GM20000 (cell line): Measurements from ENCODE around the gene CDC45.

Source experiments
- DNase-seq: peaks from one replicate; pipeline ENCODE4 v3.0.0; 2012; ENCODE audit warnings: low spot score
- TF ChIP-seq, protein P1 (sequence below): IDR thresholded peaks from 2 replicates; pipeline ENCODE4 v1.5.1; 2012; ENCODE audit warnings: mild to moderate bottlenecking, control low read depth; ENCODE audit errors: extremely low read depth, missing control alignments

CDC45 gene

DNA sequence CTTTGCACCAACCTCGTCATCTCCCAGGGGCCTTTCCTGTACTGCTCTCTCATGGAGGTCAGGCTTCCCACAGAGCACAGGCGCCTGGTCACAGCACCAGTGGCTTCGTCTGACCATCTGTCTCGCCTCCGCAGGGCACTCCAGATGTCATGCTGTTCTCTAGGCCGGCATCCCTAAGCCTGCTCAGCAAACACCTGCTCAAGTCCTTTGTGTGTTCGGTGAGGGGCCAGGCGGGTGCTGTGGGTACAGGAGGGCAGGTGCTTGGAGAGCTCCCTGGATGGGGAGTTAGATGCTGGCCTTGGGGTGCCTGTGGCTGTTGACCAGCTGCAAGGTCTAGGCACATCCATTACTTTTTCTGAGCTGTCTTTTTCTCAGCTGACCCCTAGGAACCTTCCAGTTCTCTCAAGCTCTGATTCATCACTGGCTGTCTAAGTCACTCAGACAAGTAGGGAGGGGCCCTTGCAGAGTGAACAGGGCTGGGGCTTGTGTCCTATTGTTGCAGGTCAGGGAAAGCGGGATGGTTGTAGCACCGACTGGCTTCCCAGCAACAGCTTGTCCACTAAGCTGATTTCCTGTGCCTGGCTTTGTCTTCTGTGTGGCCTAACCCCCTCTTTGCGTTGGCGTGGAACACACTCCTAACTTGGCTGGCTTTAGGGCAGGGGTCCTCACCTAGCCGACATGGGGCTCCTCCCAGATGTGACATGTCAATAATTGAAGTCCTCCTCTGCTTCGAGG lies 35.3 kb downstream of the CDC45 start:
- DNase-seq = no peak
- TF ChIP-seq, protein P1, sequence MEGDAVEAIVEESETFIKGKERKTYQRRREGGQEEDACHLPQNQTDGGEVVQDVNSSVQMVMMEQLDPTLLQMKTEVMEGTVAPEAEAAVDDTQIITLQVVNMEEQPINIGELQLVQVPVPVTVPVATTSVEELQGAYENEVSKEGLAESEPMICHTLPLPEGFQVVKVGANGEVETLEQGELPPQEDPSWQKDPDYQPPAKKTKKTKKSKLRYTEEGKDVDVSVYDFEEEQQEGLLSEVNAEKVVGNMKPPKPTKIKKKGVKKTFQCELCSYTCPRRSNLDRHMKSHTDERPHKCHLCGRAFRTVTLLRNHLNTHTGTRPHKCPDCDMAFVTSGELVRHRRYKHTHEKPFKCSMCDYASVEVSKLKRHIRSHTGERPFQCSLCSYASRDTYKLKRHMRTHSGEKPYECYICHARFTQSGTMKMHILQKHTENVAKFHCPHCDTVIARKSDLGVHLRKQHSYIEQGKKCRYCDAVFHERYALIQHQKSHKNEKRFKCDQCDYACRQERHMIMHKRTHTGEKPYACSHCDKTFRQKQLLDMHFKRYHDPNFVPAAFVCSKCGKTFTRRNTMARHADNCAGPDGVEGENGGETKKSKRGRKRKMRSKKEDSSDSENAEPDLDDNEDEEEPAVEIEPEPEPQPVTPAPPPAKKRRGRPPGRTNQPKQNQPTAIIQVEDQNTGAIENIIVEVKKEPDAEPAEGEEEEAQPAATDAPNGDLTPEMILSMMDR = no peak

GRCh38 chr22:19515654-19516377 lies 36.1 kb downstream of the CDC45 start:
- no peak for DNase-seq

GRCh38 chr22:19516378-19517170 lies 36.9 kb downstream of the CDC45 start:
- no peak for DNase-seq
- TF ChIP-seq, protein P1 = no peak

More at GRCh38 chr22:19515654-19516377, 36.1 kb downstream of the CDC45 start:
- TF ChIP-seq, protein P1 = no peak

DNA sequence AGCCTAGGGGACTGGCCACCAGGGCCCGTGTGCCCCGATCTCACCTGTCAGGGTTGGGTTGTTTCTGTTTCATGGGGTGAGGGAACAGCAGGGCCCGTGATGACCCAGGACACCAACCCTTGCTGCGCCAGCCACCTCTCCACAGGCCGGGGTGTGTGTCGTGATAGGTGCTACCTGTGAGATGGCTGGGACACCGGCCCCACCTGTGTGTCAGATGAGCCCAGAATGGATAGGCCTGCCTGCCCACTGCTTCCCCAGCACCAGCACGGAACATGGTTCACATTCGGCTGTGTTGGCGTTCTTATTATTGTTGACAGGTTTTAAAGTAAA lies 37.4 kb downstream of the CDC45 start:
- DNase-seq = no peak
- TF ChIP-seq, protein P1 = no peak

DNA sequence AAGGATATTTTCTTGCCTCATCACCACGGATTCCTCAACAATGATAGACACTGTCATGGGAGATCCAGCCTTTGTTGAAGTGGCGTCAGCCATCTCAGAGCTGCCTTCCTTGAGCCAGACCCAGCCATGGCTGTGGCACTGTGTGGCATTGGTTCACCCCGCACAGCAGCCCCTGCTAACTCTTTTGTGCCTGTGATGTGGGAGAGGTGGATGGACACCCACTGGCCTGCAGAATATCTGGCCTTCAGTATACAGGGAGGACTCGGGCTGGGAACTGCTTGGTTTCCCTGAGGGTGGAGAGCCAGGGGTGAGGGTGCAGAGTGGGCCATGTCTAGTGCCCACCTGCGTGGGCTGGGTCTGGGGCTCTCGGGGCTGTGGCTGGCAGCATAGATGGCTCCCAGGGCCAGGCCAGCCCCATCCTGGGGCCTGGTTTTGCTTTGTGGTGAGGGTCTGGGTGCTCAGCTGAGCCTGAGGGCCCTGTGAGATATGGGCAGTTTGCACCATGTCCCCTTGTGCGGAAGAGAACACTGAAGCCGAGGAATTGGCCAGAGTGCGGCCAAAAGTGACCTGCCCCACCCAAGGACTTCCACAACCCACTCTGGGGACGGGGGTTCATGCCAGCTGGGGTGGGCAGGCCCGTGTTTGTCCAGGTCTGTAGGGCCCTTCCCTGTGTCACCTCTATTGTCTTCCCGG lies 38.3 kb downstream of the CDC45 start:
- DNase-seq = no peak
- TF ChIP-seq, protein P1 = no peak

DNA sequence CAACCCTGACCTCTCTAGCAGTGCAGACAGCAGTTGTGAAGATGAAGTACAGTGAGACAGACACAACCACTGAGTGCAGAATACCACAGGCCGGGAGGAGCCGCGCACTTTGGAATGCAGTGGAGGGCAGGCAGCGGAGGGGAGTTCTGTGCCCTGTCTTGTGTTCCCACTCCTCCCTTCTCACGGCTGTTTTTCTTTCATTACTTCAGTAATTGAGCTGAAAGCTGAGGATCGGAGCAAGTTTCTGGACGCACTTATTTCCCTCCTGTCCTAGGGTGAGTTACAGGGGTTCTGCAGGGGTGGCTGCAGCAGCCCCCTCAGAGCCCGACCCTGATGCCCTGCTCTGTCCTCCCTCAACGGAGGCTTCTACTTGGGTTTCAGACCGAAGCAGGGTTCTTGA lies 38.9 kb downstream of the CDC45 start:
- TF ChIP-seq, protein P1 = no peak
- DNase-seq = no peak
